A172 (cell line): ENCODE data around the gene SMPD2. TPM values are rescaled to one million over a fixed set of nuclear protein-coding genes. Genes with fewer than 3 reads are reported as not detected.

Experiments
- DNase-seq: peaks from one replicate; pipeline ENCODE4 v3.0.0-alpha.2; 2015; ENCODE audit warnings: low spot score
- total RNA-seq: library from RNA; depleted of rRNA; stranded (reverse); fragments of >200 nt; shearing (Covaris generic); gene quantifications from 2 replicates; pipeline ENCODE4 v1.2.3, GENCODE V29; 2014

SMPD2 gene
- total RNA-seq, 1 experiment from 2014 or later: 9.1 TPM

GRCh38 chr6:109446541-109446940, 6.0 kb downstream of the SMPD2 start:
- DNase-seq: no peak

- DNase-seq: no peak
These were observed 6.6 kb downstream of the SMPD2 start for GRCh38 chr6:109447087-109447486.

- no peak for DNase-seq
These were observed 7.5 kb downstream of the SMPD2 start for GRCh38 chr6:109447878-109448555.

- no peak for DNase-seq
These were observed 8.1 kb downstream of the SMPD2 start for GRCh38 chr6:109448615-109449014.

GRCh38 chr6:109449064-109449794, 8.7 kb downstream of the SMPD2 start:
- DNase-seq: no peak

GRCh38 chr6:109449795-109450673, 9.5 kb downstream of the SMPD2 start:
- DNase-seq: no peak

- DNase-seq: no peak
These were observed 10.3 kb downstream of the SMPD2 start for GRCh38 chr6:109450801-109451200.

- DNase-seq: no peak
These were observed 10.9 kb downstream of the SMPD2 start for GRCh38 chr6:109451376-109451775.

GRCh38 chr6:109452181-109452580, 11.7 kb downstream of the SMPD2 start:
- no peak for DNase-seq

GRCh38 chr6:109453156-109453555, 12.6 kb downstream of the SMPD2 start:
- DNase-seq: no peak

- DNase-seq: peak; percentile 4
These were observed 13.3 kb downstream of the SMPD2 start for GRCh38 chr6:109453594-109454495.

GRCh38 chr6:109454496-109455436, 14.2 kb downstream of the SMPD2 start:
- DNase-seq: peak; percentile 8

- DNase-seq: peak; percentile 66
These were observed 15.1 kb downstream of the SMPD2 start, which contains the start of gene MICAL1 for GRCh38 chr6:109455437-109456110. MICAL1 (minus strand) TSS chr6:109455772; CDS start chr6:109454196, 1,576 bp downstream.

- no peak for DNase-seq
These were observed 15.6 kb downstream of the SMPD2 start for GRCh38 chr6:109456111-109456583.

- no peak for DNase-seq
These were observed 16.4 kb downstream of the SMPD2 start for GRCh38 chr6:109456710-109457561.

- DNase-seq: no peak
These were observed 17.1 kb downstream of the SMPD2 start for GRCh38 chr6:109457562-109457996.

- no peak for DNase-seq
These were observed 18.4 kb downstream of the SMPD2 start for GRCh38 chr6:109458774-109459531.
